ENCODE measurements around the gene AGAP1.

DNA sequence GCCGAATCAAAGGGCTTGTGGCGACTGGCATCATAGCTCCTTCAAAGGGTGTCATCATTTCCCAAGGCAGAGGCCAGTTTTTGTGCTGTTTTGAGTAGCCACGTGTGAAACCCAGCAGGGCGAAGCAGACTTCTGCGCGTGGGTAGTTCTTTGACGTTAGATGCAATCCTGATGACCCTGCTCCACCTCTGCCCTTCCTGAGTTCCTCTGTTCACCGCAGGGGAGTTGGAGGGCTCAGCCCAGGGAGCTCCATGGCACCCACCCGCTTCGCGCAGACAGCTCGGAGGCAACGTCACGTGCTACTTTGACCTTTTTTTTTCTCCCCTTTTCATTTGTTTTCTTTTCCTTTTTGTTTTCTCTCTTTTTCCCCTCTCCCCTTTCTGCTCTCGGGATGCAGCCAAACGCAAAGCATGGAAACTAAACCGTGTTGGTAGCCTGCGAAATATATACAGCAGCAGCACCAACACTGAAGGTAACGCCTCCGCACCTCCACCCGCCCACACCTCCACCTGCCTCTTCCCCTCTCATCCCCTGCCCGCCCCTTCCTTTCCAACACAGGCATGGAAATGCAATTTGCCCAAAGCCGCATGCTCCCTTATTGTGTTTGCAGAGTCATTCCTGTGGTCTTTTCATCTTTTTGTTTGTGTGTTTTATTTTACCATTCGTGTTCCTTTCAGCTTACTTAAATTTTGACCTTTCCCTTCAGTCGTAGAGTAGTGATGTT lies 520.7 kb downstream of the AGAP1 start:
- no peak for TF ChIP-seq CTCF (IDR thresholded peaks at IDR 0.05)
- no peak for TF ChIP-seq EZH2 (IDR thresholded peaks at IDR 0.05)
- TF ChIP-seq EZH2phosphoT487 (IDR thresholded peaks at IDR 0.05) = no peak

All from neural progenitor cell (in vitro differentiated cells).